HG03159 (cell line): ENCODE data around the gene NCOA3.
"Not testable (repeated sequence)": the region's sequence is repeated elsewhere in the genome, so short reads cannot be mapped to it uniquely, and the experiment has no call there.

Source experiments
- ATAC-seq: cut with Tn5 transposase; IDR thresholded peaks from one replicate; pipeline ENCODE4 v1.9.1; 2021; ENCODE audit warnings: mild to moderate bottlenecking, moderate library complexity; ENCODE audit not compliant: unreplicated experiment

NCOA3 gene

GRCh38 chr20:47500554-47500953 is 1.1 kb upstream of the NCOA3 start:
- no peak for ATAC-seq

DNA sequence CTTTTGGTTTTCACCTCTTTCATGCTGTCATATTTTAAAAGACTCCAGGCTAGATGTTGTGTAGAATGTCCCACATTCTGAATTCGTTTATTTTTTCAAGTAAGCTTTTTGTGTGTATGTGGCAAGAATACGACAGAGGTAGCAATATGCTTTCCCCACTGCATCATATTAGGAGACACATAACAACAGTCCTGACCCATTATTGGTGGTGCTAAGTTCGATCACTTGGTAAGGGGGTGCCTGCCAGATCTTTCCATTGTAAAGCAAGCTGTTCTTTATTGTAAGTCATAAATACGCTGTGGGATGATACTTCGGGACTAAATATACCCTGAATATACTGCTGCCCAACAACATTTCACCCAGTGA is 588 bp upstream of the NCOA3 start:
- no peak for ATAC-seq

- no peak for ATAC-seq
Measured at GRCh38 chr20:47502271-47503239, 868 bp downstream of the NCOA3 start.

DNA sequence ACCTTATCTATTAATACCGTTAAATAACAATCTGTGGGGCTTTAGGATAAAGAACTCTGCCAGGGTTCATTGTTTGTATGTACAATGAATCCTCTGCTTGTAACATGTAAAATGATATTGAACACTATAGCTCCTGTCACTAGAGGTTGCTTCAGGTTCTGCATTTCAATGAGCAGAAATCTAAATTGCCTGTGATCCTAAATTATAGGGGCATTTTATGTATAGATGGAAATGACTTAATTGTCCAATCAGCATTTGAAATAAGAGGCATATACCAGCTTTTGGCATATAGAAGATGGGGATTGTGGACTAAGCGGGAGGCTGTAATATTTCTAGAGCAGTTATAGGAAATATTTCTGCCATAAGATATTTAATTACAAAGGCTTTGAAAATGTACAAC is 2.0 kb downstream of the NCOA3 start:
- ATAC-seq: no peak

DNA sequence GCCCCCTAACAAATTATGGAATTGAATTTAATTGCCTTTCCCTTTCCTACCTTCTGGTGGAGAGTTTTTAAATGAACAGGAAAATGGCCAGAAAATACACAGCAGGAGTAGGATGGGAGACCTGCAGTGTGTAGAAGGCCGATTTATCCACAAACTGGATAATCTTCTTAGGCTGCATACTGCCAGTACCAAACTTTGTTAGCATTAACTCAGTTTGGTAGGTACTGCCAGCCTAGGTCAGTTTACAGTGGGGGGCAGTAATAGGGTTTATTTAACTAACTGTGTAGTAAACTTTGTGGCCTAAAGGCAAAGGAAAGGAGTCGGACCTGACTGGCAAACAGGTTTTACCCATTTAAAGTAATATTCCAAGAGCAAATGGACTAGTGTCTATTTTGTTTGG is 4.6 kb downstream of the NCOA3 start:
- no peak for ATAC-seq

- no peak for ATAC-seq
Measured at GRCh38 chr20:47506850-47507249, 5.2 kb downstream of the NCOA3 start.

DNA sequence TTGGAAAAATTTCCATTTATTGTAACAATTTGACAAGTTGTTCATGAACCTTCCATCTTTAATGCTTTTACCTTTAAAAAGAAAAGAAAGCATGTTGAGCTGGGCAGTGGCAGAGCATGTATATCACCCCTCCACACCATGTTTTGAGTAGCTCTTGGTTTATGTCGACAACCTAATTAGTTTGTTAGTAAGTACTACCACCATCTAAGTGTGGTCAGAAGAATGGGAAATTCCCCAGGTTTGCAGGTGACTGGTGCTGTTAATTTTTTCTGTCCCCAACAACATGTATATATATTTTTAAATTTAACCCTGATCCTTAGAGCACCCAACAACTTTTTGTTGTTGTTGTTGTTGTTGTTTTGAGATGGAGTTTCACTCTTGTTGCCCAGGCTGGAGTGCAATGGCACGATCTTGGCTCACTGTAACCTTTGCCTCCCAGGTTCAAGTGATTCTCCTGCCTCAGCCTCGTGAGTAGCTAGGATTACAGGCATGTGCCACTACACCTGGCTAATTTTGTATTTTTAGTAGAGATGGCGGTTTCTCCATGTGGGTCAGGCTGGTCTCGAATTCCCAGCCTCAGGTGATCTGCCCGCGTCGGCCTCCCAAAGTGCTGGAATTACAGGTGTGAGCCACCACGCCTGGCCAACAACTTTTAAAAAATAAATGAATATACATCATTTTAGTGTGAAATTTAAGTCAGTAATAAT is 5.7 kb downstream of the NCOA3 start:
- ATAC-seq: not testable (repeated sequence)

- no peak for ATAC-seq
Measured at GRCh38 chr20:47508278-47508677, 6.6 kb downstream of the NCOA3 start.

- no peak for ATAC-seq
Measured at GRCh38 chr20:47509104-47509661, 7.5 kb downstream of the NCOA3 start.

- ATAC-seq: no peak
Measured at GRCh38 chr20:47509685-47510084, 8.0 kb downstream of the NCOA3 start.

DNA sequence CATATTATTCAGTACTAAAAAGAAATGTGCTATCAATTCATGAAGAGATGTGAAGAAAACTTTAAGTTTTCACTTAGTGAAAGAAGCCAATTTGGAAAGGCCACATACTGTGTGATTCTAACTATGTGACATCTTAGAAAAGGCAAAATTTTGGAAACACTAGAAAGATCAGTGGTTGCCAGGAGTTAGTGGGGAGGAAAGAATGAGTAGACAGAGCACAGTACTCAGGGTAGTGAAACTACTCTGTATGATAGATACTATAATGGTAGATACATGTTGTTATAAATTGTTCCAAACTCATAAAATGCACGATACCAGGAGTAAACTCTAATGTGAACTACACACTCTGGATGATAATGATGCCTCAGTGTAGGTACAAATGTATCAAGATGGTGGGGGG is 14.2 kb downstream of the NCOA3 start:
- no peak for ATAC-seq

DNA sequence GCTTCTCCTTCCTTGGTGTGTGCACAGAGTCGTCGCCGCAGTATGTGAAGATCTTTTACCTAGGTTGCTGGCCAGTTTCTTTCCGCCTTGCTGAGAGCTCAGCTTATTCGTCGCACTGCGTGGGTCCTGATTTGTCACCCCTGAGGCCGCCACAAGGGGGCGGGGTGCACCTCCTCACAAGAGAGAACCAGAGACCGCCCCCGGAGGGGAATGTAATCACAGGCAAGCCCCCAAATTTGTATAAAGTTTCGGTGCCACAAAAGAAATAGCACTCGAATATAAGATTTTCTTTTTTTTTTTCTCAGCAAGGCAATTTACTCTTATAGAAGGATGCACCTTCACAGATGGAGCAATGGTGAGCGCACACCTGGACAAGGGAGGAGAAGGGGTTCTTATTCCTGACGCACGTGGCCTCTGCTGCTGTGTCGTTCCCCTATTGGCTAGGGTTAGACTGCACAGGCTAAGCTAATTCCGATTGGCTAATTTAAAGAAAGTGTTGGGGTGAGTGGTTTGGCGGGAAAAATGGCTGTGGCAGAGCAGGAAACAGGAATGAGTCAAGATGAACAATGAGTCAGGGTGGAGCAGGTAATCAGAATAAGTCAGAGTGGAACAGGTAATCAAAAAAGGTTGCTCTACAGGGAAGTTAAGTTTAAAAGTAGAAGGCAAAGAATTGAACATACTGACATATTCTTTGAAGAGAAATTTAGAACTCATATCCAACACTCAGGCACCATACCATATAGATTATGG is 19.5 kb downstream of the NCOA3 start:
- no peak for ATAC-seq

GRCh38 chr20:47524015-47524784 is 22.5 kb downstream of the NCOA3 start:
- ATAC-seq: no peak

DNA sequence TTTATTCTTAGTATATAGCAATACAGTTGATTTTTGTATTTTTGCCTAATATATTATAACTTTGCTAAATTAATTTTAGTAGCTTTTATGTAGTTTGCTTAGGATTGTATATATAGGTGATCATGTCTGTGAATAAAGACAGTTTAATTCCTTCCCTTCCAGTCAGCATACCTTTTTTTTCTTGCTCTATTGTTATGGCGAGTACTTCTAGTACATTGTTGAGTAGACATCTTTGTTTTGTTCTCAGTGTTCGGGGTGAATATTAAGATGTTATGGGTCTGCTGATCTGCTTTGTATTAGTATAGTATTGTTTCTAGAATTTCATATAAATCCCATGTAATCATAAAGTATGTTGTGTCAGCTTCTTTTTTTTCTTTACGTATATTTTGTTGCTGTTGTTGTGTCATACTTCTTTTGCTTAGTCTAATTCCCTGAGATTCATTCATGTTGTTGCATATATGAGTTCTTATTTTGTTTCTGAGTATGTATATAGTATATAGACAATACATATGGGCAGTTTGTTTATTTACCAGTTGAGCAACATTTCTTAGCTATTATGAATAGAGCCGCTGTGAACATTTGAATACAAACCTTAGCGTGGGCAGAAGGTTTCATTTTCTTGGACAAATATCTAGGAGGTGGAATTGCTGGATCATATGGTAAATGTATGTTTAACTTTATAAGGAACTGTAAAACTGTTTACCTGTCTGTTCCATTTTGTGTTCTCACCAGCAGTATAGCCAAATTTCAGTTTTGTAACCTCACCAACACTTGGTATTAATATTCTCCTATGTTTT is 25.5 kb downstream of the NCOA3 start:
- ATAC-seq: no peak

DNA sequence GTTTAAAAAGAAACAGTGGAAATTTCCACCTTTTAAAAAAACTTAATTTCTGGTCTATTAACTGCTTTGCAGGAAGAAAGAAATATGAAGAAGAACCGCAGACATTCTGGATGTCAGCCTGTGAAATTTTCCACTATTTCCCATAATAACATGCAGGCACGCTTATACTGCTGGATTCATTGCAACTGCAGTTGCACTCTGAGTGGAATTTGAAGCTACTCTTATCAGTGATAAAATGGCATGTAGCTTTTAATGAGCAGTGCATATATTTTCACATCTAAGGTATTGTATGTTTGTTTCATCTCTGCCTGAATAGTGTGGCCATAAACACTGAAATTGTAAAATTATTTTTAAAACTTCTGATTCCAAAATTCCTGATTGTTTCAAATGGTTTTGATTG is 28.2 kb downstream of the NCOA3 start:
- ATAC-seq: no peak

DNA sequence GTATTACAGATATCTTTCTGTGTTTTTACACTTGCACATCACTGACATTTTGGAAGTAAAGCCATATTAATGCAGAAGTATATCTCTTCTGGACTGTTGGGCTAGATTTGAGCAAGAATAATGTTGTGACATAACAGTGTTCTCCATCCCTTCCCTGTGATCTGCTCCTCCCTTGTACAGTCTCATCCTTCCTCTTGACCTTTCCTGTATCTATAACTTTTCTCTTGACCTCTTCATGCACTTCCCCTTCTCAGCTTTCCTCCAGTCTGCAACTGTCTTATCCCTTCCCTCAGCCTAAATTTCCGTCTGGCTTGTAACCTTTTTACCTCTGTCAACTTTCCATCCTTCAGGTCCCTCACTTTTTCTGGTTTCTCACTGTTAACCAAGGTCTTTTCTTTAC is 29.8 kb downstream of the NCOA3 start:
- no peak for ATAC-seq

- no peak for ATAC-seq
Measured at GRCh38 chr20:47532002-47532401, 30.3 kb downstream of the NCOA3 start.

DNA sequence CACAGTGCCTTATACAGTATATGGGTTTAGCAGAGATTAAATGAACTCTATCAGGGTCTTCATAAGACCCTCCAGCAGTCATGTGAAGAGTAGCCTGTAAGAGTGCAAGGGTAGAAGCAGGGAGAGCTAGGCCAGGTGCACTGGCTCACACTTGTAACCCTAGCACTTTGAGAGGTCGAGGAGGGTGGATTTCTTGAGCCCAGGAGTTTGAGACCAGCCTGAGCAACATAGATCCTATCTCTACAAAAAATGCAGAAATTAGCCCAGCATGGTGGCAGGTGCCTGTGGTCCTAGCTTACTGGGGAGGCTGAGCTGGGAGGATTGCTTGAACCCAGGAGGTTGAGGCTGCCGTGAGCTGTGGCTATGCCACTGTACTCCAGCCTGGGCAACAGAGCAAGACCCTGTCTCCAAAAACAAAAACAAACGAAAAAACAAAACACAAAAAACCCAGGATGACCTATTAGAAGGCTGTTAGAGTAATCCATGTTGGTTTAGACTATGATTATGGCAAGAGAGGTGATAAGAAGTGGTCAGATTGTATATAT is 31.9 kb downstream of the NCOA3 start:
- ATAC-seq: no peak

DNA sequence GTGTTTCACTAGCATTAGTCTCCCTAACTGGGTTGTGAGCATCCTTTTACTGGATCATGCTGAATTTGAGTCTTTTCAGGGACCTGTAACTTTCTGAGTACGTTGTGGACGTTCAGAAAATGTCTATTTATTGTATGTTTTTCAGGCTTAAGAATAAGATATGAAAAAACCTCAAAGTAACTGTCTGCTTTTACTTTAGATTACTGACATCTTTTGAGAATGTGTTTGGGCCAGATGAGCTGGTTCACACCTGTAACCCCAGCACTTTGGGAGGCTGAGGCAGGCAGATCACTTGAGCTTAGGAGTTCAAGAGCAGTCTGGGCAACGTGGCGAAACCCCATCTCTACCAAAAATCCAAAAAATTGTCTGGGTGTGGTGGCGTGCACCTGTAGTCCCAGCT is 32.7 kb downstream of the NCOA3 start:
- ATAC-seq: no peak
